Activated CD4-positive, alpha-beta T cell treated with anti-CD3 and anti-CD28 coated beads, Interleukin-2, Interleukin-6, amounts not matched to agents 100 ng/mL and 50 ng/mL, durations not matched to agents 16 hours and 8 hours (primary cell): Measurements from ENCODE around the gene CISD3.
"Not testable (repeated sequence)": the region's sequence is repeated elsewhere in the genome, so short reads cannot be mapped to it uniquely, and the experiment has no call there.

ENCODE experiments used
- DNase-seq: peaks from one replicate; pipeline ENCODE4 v3.0.0-alpha.2; 2020

CISD3 gene

GRCh38 chr17:38709104-38709820, 20.9 kb upstream of the CISD3 start:
- no peak for DNase-seq

GRCh38 chr17:38709864-38710603, 20.1 kb upstream of the CISD3 start:
- DNase-seq = no peak

- DNase-seq = no peak
Measured at GRCh38 chr17:38710604-38710962, 19.6 kb upstream of the CISD3 start.

- DNase-seq = no peak
Measured at GRCh38 chr17:38710985-38711384, 19.2 kb upstream of the CISD3 start.

- no peak for DNase-seq
Measured at GRCh38 chr17:38711792-38712571, 18.2 kb upstream of the CISD3 start.

- DNase-seq = no peak
Measured at GRCh38 chr17:38712593-38712992, 17.5 kb upstream of the CISD3 start.

GRCh38 chr17:38713456-38714075, 16.6 kb upstream of the CISD3 start:
- DNase-seq = no peak

GRCh38 chr17:38715216-38715943, 14.8 kb upstream of the CISD3 start:
- peak; percentile 34 for DNase-seq

GRCh38 chr17:38716368-38717005, 13.7 kb upstream of the CISD3 start:
- no peak for DNase-seq

GRCh38 chr17:38717139-38717745, 12.9 kb upstream of the CISD3 start:
- no peak for DNase-seq

GRCh38 chr17:38719289-38719942, 10.7 kb upstream of the CISD3 start:
- DNase-seq = no peak

GRCh38 chr17:38719943-38720641, 10.0 kb upstream of the CISD3 start:
- no peak for DNase-seq

GRCh38 chr17:38720941-38721340, 9.2 kb upstream of the CISD3 start:
- DNase-seq = no peak

GRCh38 chr17:38721802-38722201, 8.3 kb upstream of the CISD3 start:
- DNase-seq = no peak

- DNase-seq = no peak
Measured at GRCh38 chr17:38724337-38724988, 5.7 kb upstream of the CISD3 start.

GRCh38 chr17:38725066-38725465, 5.1 kb upstream of the CISD3 start:
- no peak for DNase-seq

- DNase-seq = not testable (repeated sequence)
Measured at GRCh38 chr17:38726145-38726544, 4.0 kb upstream of the CISD3 start.

- DNase-seq = peak; percentile 87
Measured at GRCh38 chr17:38727736-38728135, 2.4 kb upstream of the CISD3 start.

GRCh38 chr17:38728290-38728831, 1.8 kb upstream of the CISD3 start:
- peak; percentile 83 for DNase-seq
